Tibial artery (tissue), 4 donors: ENCODE results near the gene ERGIC1.

Source experiments
- DNase-seq, 2 donors: peaks; one replicate each; pipeline ENCODE4 v3.0.0-alpha.2; 2019
- H3K27ac ChIP-seq, 2 donors: fragments of 200-600 bp; sonication (generic) in 1 of 2; 1 replicate in 1 of 2; 2 replicates in 1 of 2; pipeline ENCODE4 v1.5.1; 2018 to 2019; ENCODE audit warnings: mild to moderate bottlenecking in 1 of 2
- H3K27me3 ChIP-seq, 2 donors: fragments of 200-600 bp; sonication (generic) in 1 of 2; one replicate each; pipeline versions ENCODE4 v1.5.1 to v1.6.0; 2016 to 2019
- H3K36me3 ChIP-seq, 3 donors: fragments of 200-600 bp; sonication (generic) in 2 of 3; one replicate each; pipeline ENCODE4 v1.5.1; 2016 to 2019; ENCODE audit warnings: mild to moderate bottlenecking in 2 of 3
- H3K4me1 ChIP-seq, 4 donors: fragments of 200-600 bp; sonication (generic) in 2 of 4; 1 replicate in 3 of 4; 2 replicates in 1 of 4; pipeline ENCODE4 v1.5.1; 2016 to 2019
- H3K4me3 ChIP-seq, 2 donors: fragments of 200-600 bp; sonication (generic) in 1 of 2; 1 replicate in 1 of 2; 2 replicates in 1 of 2; pipeline ENCODE4 v1.5.1; 2018 to 2019; ENCODE audit warnings: mild to moderate bottlenecking in 2 of 2
- H3K9me3 ChIP-seq, 3 donors: fragments of 200-600 bp; sonication (generic) in 1 of 3; one replicate each; pipeline ENCODE4 v1.5.1; 2016 to 2019
- intact Hi-C: fragments of 100-400 bp; cut with DNase I; formaldehyde crosslinking; loops from one replicate; pipeline ENCODE4 v1.15.0; 2023; ENCODE audit warnings: low total_unique reads
- TF ChIP-seq, protein P1 (sequence below), 2 experiments: fragments of 200-600 bp in 1 of 2; fragments of 450-650 bp in 1 of 2; IDR thresholded peaks; one replicate each; pipeline ENCODE4 v1.5.1; 2017 to 2019; ENCODE audit warnings: antibody characterized with exemption in 2 of 2, mild to moderate bottlenecking in 1 of 2, moderate library complexity in 1 of 2

Gene ERGIC1

DNA sequence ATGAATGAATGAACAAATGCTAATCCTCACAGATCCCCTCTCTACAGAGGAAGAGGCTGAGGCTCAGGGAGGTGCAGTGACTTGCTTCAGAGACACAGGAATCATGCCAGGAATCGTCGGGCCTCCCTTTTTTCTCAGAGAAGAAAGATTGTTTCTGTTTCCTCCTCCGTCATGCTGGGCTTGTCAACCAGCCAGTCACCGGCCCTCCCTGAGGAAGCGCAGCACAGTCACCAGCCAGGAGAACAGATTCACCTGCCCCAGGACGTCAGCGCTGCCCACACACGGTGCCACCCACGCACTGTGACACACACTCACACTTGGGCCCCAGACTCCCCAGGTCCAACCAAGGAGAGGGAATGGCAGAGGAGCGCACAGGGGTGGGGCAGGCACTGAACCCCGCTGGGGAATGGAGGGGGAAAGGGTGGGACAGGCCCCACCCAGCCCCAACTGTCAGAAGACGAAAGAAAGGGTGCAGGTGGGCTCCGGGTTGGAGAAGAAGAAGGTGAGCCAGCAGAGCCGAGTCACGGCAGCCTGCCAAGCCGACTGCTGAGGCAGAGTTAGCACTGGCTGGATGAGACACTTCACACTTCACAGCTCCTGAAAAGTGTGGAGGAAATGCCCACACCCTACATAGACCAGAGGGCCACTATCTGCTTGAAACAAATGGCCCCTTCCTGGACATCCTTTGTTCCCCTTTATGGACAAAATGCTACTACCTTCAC is 13.8 kb upstream of the ERGIC1 start:
- peak in 1 of 2 donors; percentile 62 for DNase-seq
- Histone ChIP-seq H3K27ac (no peak overlapping the region), H3K4me3 (no peak overlapping the region), H3K27me3 (no peaks in the 10 kb centered on the region), H3K36me3 (no peaks in the 10 kb centered on the region), H3K4me1 (peaks cover 0 to 7% (median 0%) of the 10 kb centered on the region in 4 donors), H3K9me3 (peaks cover 0 to 1% (median 0%) of the 10 kb centered on the region in 3 donors)
- intact Hi-C loops = no loop called here
- TF ChIP-seq, protein P1, sequence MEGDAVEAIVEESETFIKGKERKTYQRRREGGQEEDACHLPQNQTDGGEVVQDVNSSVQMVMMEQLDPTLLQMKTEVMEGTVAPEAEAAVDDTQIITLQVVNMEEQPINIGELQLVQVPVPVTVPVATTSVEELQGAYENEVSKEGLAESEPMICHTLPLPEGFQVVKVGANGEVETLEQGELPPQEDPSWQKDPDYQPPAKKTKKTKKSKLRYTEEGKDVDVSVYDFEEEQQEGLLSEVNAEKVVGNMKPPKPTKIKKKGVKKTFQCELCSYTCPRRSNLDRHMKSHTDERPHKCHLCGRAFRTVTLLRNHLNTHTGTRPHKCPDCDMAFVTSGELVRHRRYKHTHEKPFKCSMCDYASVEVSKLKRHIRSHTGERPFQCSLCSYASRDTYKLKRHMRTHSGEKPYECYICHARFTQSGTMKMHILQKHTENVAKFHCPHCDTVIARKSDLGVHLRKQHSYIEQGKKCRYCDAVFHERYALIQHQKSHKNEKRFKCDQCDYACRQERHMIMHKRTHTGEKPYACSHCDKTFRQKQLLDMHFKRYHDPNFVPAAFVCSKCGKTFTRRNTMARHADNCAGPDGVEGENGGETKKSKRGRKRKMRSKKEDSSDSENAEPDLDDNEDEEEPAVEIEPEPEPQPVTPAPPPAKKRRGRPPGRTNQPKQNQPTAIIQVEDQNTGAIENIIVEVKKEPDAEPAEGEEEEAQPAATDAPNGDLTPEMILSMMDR (IDR thresholded peaks at IDR 0.05) = no peak

DNA sequence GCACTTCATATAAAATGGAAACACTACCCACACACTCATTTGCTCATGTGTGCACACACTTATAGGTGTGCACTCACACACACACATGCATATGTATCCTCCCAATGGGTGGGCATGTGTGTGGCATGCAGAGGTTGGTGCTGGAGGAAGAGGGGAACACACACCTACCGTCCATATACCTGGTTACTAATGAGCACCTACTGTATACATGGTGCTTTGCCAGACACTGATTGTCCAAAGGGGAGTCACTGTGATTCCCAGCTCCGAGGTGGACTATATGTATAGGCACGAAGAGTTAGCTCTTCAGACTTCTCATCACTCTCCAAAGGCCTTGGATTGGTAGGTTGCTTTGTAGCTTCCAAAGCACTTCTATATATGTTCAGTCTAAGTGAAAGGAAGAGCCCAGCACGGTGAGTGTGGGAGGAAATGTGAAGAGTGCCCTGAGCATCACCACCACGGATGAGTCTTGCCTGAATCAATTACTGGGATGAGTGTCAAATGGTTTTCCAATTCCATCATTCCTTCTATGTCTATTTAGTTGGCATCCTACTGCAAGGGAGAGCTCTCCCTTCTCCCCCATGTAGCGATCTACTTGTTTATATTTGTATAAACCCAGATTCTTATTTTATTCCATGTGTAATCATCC is 12.6 kb upstream of the ERGIC1 start:
- Histone ChIP-seq H3K36me3 (no peaks in the 10 kb centered on the region), H3K4me1 (peaks cover 0 to 7% (median 0%) of the 10 kb centered on the region in 4 donors), H3K27ac (no peak overlapping the region), H3K27me3 (no peaks in the 10 kb centered on the region), H3K9me3 (peaks cover 0 to 11% (median 0%) of the 10 kb centered on the region in 3 donors), H3K4me3 (no peak overlapping the region)
- intact Hi-C loops = no loop called here
- TF ChIP-seq, protein P1 (IDR thresholded peaks at IDR 0.05) = no peak
- peak in 1 of 2 donors; percentile 16 for DNase-seq

DNA sequence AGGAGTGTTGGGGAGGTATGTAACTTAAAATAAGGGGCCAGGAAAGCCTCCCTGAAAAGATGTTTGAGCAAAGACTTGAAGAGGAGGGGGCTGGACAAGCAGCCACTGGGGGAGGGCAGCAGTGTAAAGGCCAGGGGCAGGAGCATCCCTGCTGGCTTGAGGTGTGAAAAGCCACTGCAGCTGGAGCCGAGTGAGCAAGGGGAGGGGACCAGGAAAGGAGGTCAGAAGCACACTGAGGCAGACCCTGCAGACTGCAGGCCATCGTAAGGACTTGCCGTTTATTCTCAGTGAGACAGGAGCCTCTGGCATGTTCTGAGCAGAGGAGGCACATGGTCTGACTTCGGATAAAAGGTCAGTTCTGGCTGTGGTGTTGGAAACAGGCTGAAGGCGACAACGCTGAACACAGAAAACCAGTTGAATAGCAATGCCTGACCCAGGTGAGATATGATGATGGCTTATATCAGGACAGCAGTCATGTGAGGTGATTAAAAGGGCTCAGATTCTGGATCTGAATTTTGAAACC is 10.2 kb upstream of the ERGIC1 start:
- Histone ChIP-seq H3K9me3 (peaks cover 0 to 13% (median 0%) of the 10 kb centered on the region in 3 donors), H3K36me3 (no peaks in the 10 kb centered on the region), H3K27me3 (no peaks in the 10 kb centered on the region), H3K4me1 (peaks cover 0 to 7% (median 0%) of the 10 kb centered on the region in 4 donors), H3K4me3 (no peak overlapping the region), H3K27ac (no peak overlapping the region)
- TF ChIP-seq, protein P1 (IDR thresholded peaks at IDR 0.05) = no peak
- peak in 1 of 2 donors; percentile 54 for DNase-seq
- intact Hi-C loops = no loop called here

DNA sequence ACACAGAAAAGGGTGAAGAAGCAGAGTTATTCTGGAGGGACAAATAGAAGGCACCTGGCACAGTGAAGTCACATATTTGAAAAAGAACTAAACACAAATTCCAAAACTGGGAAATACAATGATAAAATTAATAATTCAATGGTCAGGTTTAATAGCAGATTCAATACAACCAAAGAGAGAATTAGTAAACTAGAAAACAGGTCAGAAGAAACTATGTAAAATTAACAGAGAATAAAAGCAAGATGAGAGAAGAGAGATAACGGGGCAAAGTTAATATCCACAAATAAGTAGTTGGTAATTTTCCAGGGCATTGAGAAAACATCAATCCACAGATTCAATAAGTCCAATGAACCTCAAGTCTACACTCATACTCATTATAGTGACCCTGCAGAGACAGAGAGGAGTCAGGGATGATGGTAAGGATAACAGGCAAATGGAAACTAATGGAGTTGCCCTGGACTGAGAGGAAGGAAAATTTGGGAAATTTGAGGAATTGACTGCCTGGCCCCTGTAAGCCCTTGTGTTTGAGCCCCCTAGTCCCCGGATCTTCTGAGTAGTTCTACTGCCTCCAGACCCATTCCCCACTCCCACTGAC is 8.3 kb upstream of the ERGIC1 start:
- Histone ChIP-seq H3K4me3 (no peak overlapping the region), H3K27me3 (no peaks in the 10 kb centered on the region), H3K4me1 (no peaks in the 10 kb centered on the region), H3K36me3 (no peaks in the 10 kb centered on the region), H3K27ac (no peak overlapping the region), H3K9me3 (peaks cover 0 to 13% (median 0%) of the 10 kb centered on the region in 3 donors)
- TF ChIP-seq, protein P1 (IDR thresholded peaks at IDR 0.05) = no peak
- intact Hi-C loops = no loop called here
- DNase-seq = no peak

DNA sequence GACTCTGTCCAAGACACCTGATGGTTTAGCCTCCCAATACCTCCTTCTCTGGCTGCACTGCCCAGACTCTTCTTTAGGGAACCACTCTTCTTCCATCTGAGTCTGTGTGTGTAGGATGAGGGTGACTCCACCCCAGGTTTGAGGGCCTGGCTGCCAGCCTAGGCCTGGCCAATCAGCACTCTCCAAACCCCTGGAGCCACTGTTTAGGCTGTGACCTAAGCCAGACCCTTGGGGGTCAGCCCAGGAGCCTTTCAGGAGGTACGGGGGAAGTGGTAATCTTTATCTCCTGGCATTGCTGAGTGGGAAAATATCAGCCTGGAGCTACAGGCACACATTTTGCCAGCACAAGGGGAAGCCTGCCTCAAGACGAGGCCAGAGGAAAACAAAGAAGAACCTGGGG is 6.2 kb upstream of the ERGIC1 start:
- TF ChIP-seq, protein P1 (IDR thresholded peaks at IDR 0.05) = no peak
- intact Hi-C loops = loop anchor here (2.0 kb wide), 1 partner anchor 25 kb away; no protein-coding TSS in a partner anchor
- H3K4me1 ChIP-seq = peaks cover 0 to 4% (median 1%) of the 10 kb centered on the region in 4 donors
- no peaks in the 10 kb centered on the region for H3K36me3 ChIP-seq
- H3K27ac ChIP-seq = no peak overlapping the region
- H3K27me3 ChIP-seq = no peaks in the 10 kb centered on the region
- no peak overlapping the region for H3K4me3 ChIP-seq
- peaks cover 0 to 13% (median 0%) of the 10 kb centered on the region in 3 donors for H3K9me3 ChIP-seq
- peak in 1 of 2 donors; percentile 49 for DNase-seq
